Glomerular visceral epithelial cell (primary cell): ENCODE measurements around the gene ASB8.
A peak's percentile ranks its signal among the peaks of the same experiment; 100 is the strongest.
"Not testable (repeated sequence)": the region's sequence is repeated elsewhere in the genome, so short reads cannot be mapped to it uniquely, and the experiment has no call there.

Experiments
- DNase-seq: peaks from one replicate; pipeline ENCODE4 v3.0.0-alpha.2; 2016; ENCODE audit errors: extremely low spot score

Gene ASB8

DNA sequence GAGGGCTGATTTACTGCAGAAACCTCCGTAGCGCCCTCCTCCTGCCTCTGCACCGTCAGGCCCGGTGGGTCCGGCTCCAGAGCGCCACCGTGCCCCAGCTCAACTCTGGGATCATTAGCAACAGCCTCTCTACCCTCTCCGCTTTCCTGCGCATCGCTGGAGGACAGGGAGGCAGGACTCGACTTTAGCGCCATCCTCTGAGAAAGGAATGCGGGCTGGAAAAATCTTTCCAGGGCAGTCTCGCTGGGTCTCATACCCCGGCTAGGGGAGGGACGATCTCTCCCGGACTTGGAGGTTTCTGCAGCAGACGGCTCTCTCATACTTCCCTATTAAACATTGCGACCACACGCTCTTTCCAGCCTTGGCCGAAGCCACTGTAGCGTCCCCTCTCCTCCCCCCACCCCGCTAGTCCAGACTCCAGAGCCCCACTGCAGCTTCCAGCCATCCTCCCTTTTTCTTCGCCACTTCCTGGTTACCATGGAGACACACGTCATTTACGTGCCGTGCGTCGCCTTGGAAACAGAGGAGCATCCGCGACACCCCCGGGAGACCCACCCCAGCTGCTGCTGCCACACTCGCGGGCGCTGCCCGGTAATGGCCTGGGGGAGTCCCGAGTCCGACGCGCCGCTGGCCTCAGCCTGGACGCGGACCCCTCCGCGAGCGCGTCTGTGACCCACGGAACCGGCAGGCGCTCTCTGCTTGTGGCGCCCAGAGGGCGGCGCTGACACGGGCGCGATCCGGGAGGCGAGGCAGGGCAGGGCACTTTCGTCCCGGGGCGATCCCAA, 26.0 kb upstream of the ASB8 start, which contains the start of gene CCDC184:
CCDC184 (plus strand) TSS at position 554 of the 785 bp plus-strand sequence. CDS start 479 bp downstream, outside the sequence.
- DNase-seq = peak; percentile 60

DNA sequence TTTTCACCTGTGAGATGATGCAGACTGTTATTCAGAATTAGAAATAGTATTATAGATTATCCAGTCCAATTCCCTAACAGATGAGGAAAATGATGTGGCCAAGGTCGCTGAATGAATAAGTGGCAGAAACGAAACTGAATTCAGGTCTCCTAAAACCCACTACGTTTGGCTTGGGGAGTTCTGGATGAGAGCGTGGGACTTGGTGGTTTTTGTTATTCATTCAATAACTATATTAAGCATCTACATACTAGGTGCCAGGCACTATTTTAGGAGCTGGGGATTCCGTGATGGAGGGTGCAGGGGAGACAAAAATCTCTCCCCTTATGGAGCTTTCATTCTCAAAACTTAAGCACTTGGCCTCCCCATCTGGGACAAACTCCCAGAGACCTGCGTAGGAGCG, 25.3 kb upstream of the ASB8 start:
- DNase-seq = no peak

DNA sequence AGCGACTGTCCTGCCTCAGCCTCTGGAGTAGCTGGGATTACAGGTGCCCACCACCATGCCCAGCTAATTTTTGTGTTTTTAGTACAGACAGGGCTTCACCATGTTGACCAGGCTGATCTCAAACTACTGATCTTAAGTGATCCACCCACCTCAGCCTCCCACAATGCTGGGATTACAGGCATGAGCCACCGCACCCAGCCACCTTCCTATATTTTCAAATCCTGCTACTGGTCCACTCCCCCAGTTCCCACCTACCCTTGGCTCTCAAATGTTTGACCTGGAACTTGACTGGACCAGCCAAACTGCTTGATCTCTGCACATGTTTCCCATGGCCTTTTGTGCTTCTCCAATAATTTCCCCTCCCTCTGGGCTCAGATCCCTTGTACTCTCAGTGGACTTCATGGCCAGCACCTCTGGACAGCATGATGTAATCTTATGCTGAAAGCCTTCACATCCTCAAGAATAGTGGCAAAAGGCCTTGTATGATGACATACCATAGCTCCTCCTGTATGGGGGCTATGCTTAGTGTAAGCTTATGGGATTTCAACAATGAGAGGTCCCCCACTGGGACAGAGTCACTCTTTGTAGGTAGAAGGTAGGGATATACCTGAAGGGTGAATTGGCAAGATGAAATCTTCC, 23.7 kb upstream of the ASB8 start:
- DNase-seq = no peak

DNA sequence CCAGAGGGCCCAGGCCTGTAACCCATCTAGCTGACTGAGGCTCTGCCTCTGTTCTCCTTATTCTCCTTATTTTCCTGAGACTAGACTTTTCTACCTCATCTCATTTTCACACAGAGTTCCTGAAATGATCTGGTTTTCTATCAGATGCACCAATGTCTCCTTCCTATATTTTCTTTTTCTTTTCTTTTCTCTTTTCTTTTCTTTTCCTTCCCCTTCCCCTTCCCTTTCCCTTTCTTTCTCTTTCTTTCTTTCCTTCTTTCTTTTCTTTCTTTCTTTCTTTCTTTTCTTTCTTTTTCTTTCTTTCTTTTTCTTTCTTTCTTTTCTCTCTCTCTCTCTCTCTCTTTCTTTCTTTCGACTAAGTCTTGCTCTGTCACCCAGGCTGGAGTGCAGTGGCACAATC, 23.1 kb upstream of the ASB8 start:
- no peak for DNase-seq

DNA sequence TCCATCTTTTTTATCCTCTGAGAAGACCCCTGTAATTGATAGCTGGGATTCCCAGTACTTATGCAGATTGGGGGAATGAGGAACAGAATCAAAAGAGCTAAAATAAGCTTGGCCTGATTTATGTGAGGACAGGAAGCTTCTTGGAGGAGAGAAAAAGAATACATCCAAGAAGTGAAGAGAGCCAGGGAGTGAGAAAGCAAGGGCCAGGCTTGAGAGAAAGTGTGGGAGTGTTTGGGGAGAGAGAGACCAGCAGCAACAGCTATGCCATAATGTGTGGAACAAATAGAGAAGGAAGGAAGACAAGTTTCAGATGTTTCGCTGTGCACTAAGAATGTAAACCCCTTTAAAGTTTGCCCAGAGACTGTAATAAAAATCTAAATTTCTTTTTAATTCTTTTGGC, 22.2 kb upstream of the ASB8 start:
- no peak for DNase-seq

DNA sequence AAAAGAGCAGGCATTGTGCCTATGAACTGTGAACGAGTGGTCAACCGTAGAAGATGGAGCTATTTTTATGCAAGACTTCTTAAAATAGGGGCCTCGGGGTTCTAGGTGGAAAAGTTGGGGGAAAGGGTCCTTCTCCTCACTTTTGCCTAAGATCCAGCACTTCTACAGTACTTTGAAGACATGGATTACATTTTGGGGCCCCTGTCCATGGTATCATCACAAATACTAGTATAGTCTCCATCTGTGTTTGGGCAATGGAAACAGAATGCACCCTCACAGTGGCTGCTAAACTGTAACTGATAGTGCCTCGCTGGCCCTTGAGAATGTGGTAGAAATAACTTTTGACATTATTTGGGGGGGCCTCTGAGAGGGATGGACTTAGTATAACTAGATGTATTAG, 20.7 kb upstream of the ASB8 start:
- no peak for DNase-seq

DNA sequence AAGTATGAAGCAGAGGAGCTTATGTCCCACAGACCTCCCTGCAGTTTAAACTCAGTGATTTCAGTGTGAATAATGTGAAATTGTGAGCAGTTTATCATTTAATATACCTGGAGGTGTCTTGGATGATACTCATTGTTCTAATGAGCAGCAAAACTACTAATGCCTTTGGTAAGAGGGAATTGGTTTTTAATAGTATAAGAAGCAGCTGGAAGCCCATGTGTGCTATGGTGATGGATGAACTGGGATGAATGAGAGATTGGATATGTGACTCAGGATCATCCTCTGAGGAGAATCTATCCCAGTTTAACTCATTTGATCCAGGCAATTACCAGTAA, 19.1 kb upstream of the ASB8 start:
- no peak for DNase-seq

DNA sequence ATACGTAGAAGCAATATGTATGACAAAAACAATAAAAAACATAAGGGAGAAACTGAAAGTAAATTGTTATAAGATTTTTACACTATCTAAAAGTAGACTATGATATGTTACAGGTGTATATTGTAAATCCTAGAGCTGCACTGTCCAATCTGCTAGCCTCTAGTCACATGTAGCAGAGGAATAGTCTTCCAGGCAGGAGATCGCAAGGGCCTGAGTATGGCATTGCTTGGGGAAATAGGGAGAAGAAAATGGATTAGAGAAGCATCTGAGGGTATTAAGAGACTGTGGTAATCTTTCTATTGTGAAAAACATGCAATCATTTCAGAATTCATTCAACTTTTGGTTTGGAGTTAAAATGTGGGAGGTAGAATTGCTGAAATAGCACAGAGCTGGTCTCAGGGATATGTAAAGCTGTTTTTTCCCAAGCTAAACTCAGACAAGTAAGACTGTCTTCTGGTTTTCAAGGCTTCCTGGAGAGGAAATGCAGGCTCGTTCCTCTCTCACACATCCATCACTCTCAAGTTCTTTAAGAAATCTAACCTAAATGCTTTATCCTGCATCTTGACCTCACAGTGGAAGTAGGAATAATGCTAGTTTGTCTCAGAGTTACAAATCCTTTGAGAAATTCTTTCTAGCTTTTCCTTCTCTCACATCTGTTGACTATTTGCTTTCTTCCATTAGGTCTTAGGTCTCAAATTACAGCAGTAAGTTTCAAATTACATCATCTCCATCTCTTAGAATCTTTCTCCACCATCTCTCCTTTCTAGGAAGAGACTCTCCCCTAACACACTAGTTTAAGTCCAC, 18.5 kb upstream of the ASB8 start:
- DNase-seq = no peak

DNA sequence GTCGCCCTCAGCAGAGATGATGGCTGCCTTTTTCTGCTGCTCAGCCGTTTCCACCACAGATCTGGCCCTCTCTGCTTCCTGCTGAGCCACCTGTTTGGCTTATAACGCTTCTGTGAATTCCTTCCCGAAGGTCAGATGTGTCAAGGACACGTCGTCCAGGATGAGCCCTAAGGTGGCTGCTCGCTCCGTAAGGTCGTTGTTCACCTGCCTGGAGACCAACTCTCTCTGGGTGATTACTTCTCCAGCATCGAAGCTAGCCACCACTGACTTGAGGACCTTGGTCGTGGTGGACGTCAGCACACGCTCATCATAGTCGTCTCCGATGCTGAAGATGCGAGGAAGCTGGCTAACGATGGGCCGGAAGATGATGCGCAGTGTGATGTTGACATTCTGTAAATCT, 11.7 kb upstream of the ASB8 start:
- DNase-seq = no peak

DNA sequence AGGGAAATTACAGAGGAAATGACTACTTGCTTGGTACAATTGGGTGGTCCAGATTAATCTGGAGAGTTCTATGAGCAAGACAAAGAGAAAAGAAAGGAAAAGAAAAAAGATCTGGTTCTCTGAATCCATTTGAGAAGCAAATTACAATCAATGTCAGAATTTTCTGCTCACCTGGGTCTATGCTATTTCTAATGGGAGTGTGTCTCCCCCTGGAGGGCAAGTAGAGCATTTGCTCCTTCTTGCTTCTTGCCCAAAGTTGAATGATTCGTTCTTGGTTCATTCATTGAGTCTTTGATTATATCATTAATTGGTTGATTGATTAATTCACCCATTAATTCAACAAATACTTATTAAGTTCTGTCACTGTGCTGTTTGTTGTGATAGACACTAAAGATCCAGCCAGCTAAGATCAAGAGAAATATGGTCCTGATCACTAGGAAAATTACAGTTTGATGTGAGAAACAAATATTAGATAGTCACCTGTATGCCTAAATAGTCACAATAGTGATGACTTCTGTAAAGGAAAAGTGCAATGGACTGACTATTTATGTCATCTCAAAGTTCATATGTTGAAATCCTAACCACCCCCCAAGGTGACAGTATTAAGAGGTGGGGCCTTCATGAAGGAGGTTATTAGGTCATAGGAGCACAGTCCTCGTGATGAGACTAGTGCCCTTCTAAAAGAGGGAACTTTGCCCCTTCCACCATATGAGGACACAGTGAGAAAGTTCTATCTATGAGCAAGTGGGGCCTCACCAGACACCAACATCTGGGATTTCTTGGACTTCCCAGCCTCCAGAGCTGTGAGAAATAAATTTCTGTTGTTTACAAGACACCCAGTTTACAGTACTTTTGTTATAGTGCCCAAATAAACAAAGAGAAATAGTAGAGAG, 8.0 kb upstream of the ASB8 start:
- peak; percentile 55 for DNase-seq

DNA sequence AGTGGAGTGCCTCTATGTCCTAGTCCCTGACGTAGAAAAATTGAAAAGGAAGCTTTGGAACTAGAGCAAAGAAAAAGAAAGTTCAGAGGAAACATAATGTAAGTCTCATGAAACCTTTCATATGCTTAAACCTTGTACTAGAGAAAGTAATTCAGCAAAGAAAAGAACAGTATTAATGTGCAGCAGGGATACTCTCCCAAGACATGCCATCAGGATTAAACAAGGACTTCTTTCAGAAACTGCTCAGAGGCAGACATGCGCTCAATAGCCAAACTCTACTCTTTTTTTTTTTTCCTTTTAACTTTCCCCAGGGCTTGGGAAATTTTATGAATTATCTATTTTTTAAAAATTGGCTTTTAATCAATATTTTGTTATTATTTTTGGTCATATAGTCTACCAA, 7.1 kb upstream of the ASB8 start:
- DNase-seq = no peak

DNA sequence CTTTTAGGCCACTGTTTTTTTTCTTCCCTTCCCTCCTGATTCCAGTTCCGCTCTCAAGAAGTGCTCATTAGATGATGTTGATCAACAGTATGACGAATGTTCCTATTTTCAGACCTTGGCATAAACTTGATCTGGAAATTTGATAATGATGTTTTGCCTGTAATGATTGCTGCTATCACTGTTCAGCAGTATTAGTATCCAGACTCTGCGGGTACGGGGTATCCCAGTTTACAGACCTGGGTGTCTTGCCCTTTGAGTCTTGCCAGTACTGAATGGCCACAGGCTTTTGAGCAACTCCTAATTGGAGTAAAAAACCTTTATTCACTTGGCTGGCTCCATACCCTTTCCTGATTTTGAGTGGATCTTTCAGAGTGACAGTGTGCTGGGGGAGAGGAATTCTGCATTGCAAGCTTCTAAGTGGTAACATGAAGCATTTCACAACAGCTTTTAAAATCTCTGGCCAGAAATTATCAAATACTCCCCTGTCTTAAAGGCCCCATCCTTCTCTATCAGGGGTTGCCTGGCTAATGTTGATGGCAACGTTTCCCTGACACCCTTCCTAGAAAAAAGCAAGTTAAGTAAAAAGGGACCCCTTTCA, 5.9 kb upstream of the ASB8 start:
- no peak for DNase-seq

DNA sequence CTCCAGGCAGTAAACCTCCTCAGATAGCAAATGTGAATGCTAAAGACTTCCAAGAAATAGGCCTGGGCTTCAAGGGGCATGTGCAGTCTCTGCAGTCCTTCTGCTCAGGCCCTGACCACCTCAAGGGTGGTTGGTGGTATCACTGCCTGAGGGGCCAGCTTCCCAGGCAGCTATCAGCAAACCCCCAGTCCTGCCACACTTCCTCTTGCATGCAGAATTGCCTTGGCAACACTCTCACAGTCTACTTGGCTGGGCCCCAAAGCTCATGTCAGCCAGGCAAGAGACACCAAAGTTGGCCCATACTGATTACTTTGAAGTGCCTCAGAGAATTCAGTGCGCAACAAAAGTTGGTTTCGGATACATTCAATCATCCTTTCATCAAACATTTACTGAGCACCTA, 3.5 kb upstream of the ASB8 start:
- no peak for DNase-seq

DNA sequence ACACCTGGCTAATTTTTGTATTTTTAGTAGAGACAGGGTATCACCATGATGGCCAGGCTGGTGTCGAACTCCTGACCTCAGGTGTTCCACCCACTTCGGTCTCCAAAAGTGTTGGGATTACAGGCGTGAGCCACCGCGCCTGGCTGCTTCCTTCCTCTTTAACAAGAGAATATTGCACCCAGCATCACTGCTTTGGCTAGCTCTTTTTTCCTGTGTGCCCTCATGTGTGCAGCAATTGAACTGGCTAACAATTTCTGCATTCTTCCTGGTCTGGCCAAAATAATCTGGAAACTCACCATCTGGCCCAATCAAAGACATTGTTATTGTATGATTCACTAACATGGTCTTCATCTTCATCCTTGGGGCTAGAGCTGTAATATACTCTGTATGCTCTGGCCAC, 2.7 kb upstream of the ASB8 start:
- no peak for DNase-seq

DNA sequence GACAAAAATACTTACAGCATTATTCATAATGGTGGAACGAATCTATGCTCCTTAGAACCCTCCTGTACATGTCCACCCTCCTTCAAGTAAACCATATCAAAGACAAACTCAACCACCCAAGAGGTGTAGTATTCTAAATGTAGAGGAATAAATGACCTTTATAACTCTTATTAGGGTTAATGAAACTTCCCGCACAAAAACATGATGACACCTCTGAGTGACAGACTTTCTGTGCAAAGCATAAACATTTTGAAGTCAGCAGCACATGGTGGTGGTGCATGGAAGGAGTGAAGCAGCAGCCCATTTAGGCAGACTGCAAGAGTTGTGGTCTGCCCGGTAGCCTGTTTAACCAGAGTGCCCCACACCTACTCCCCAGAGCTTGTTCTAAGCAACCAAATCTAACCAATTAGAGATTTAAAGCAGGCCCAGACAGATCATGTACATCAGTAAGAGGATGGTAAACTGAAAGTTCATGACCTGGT, 615 bp upstream of the ASB8 start:
- DNase-seq = no peak

DNA sequence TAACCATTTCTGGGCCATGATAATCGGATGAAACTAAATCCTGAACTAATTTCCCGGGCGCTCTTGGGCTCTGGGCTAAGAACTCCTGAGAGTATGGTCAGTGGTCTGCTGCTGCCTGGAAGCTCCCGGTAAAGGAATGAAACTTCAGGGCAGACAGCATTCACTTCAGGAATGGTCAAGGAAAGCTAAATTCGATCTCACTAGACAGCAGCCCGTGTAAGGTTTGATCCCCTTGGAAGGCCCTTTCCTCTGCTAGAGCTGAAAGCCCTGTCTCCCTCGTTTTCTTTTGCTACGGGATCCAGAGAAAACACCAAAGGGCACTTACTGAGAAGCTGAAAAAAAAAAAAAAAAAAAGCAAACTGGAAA, 680 bp downstream of the ASB8 start:
- peak; percentile 2 for DNase-seq

DNA sequence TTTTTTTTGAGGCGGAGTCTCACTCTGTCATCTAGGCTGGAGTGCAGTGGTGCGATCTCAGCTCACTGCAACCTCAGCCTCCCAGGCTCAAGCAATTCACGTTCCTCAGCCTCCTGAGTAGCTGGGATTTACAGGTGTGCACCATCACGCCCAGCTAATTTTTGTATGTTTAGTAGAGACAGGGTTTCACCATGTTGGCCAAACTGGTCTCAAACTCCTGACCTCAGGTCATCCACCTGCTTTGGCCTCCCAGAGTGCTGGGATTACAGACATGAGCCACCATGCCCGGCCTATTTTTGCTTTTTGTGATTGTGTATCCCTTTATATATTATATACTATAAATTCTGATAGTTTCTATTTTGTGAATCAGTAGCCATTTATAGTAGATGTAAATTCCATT, 1.5 kb downstream of the ASB8 start:
- DNase-seq = not testable (repeated sequence)

DNA sequence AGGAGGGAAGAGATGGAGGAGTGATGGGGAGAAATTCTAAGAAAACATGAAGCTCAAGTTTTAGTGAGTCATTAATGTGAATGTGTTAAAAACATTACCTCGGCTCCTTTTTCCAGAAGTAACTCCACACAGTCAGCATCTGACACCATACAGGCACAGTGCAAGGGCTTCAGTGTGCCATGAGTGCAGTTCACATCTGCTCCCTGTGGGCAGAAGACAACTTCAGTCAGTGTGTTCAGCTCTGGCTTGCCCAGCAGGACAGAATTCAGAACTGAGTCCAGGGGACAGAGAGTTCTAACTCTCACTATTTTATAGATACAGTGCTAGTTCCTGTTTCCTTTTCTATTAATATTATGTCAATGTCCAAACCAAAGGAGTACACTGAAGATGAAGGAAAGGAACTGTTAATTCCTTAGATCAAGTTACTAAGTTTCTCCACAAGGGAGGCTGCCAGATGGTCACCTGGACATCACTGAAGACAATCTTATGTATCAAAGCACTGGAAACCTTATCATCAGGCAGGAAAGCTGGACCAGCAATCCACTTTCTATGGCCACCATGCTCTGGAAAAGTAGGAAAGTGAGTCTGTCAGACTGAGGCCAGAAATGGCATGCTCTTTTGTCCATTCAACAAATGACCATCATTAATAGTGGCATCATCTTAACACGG, 6.1 kb downstream of the ASB8 start:
- DNase-seq = no peak

DNA sequence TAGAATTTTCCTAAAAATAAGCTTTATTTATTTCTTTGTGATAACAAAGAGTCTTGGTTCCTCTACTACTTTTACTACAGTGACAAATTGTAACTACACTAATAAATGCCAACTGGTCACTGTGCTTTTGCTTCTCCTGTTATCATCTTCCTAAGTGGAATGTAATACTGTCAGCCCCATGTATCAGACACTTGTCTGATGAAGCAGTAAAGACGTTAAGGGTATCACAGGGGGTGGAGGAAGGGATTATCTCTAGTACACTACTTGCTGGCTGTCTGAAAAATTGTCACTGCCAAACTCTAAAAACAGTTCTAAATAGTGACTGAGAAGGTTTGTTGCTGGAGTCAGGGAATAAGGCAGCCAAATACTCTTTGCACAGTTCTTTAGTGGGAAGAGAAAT, 11.3 kb downstream of the ASB8 start:
- no peak for DNase-seq

DNA sequence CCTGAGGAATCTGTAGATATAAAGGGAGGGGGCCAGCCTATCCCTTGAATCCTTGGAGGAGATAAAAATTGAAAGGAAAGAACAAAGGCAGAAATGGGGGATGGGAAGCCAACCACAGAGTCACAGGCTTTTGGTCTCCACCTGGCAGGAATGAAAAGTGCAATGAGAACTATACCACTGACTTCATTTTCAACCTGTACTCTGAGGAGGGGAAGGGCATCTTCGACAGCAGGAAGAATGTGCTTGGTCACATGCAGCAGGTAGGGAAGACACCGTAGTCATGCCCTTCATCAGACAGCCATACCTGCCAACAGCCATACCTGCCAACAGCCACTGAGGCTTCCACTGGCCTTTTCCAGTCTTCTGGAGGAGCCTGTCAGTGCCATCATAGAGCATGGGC, 13.4 kb downstream of the ASB8 start:
- no peak for DNase-seq
